NCI-H128 (cell line): Measurements from ENCODE around the gene VEZF1.
"Not testable (repeated sequence)": the region's sequence is repeated elsewhere in the genome, so short reads cannot be mapped to it uniquely, and the experiment has no call there.

Experiments
- DNase-seq: peaks from one replicate; lab custom pipeline; 2025; ENCODE audit not compliant: unreplicated experiment; lab: John Stamatoyannopoulos, UW

Gene VEZF1

GRCh38 chr17:57974053-57974824 lies 13.8 kb downstream of the VEZF1 start:
- not testable (repeated sequence) for DNase-seq

DNA sequence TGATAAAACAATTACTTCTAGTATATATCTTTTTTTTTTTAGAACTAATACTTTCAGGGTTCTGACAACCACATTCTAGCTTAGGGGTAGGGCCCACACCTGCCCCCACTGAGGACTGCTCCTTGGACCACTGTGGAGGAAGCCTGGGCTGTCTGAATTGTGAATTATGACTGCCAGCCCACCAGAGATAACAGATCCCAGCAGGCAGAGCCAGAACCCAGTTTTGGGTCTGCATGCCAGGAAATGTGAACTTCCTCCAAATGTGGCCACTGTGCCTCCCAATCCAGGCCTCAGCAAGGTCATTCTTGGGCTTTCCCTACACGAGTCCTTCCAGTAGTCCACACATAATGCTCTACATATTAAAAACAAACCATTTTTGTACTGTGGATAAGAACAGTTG lies 15.9 kb downstream of the VEZF1 start:
- no peak for DNase-seq

DNA sequence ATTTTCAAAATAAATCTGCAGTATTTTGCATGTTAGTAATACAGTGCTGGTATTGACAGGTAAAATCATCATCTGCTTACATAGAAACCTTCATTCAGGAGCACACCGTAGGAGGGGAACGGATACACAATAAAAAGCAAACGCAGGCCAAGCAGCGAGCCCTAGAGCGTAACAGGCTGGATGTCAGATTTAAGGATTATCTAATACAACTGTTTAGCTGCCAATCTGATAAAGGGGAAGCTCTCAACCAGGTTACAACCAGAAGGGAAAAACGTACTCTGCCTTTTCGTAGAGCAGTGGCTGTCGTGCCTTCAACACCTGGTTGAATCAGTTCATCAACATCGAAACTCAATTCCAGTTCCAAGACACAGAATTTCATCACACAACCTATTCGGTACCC lies 16.5 kb downstream of the VEZF1 start:
- DNase-seq = no peak

GRCh38 chr17:57970710-57971109 lies 17.3 kb downstream of the VEZF1 start:
- no peak for DNase-seq

- DNase-seq = no peak
Measured at GRCh38 chr17:57968456-57968855, 19.6 kb downstream of the VEZF1 start.

DNA sequence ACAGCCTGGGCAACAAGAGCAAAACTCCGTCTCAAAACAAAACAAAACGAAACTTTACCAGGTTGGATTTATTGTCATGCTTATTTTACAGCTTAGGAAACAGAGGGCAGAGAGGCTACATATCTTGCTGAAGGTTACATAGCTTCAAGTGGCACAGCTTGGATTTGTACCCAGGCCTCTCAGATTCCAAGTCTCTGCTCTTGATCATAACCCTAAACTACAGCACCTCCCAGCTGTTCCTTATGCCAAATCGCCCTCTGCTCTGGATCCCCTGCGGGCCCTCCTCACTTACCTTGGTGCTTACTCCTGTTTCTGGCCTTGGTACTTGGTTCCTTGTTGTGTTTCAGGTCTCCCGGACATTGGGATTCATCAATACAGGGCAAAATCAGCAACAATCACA lies 21.2 kb downstream of the VEZF1 start:
- DNase-seq = no peak

GRCh38 chr17:57966246-57966645 lies 21.8 kb downstream of the VEZF1 start:
- no peak for DNase-seq

- DNase-seq = no peak
Measured at GRCh38 chr17:57965521-57966160, 22.4 kb downstream of the VEZF1 start.

DNA sequence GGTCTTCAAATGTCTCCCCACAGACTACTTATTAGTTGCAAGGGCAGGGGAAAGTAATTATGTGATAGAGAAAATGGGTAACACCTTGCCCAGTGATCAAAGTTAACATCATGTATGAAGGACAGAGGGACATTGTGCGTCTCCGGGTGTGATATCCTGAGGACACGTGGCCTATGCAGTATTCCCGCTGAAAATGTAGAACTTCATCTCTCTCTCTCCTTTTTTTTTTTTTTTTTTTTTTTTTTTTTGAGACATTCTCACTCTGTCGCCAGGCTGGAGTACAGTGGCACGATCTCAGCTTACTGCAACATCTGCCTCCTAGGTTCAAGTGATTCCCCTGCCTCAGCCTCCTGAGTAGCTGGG lies 24.9 kb downstream of the VEZF1 start:
- DNase-seq = no peak

DNA sequence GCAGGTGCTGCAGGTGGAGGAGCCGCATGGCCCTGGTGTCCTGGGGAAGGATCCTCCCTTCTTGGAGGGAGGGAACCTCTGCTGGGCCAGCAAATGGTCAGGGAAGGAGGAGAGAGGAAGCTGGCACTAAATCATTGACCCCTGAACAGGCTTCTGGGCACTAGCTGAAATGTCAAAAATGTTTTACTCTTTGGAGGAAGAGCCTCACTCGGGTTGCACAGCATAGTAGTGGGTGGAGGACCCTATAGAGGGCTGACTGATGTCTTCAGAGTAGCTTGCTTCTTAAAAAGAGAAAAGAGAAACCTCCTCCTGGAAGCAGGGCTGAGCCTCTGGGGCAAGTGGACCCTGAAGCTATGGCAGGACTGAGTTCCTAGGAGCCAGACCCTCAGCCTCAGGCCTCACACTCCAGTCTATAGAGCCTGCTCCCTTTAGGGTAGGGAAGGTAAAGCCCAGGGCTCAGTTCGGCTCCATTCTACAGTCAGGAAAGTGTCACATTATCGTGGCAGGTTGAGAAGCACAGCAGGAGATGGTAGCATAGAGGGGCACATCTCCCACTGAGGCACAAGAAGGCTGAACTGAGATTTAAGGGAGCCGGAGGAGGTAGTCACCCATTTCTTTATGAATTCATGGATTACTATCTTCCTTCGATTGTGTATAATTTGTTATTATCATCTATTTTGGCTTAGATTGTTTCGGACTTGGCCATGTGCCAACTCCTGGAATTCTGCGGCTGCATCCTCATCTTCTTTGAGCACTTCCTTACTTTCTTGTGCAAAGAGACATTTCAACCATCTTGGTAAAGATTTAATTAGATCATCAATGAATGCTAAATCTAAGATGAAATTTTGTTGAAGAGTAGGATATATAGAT lies 25.5 kb downstream of the VEZF1 start:
- no peak for DNase-seq

GRCh38 chr17:57959929-57960328 lies 28.1 kb downstream of the VEZF1 start:
- DNase-seq = no peak

GRCh38 chr17:57958391-57958790 lies 29.7 kb downstream of the VEZF1 start:
- DNase-seq = not testable (repeated sequence)

DNA sequence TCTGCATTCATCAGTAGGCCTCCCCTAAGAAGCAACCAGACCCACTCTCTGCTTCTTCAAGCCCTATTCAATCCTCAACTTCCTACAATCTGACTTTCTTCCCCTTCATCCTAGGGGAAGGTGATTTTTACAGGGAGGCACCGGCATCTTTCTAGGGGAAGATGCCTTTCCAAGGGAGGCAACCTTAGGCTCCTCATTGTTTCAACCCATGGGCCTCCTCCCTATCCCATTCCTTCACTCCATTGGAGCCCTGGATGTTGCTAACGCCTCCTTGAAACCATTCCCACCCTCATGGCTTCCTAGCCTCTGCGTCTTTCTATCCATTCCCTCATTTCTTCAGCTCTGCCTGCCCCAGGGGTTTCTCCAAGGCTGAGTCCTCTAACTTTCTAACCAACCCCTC lies 30.2 kb downstream of the VEZF1 start:
- no peak for DNase-seq

- no peak for DNase-seq
Measured at GRCh38 chr17:57957120-57957850, 30.8 kb downstream of the VEZF1 start.

DNA sequence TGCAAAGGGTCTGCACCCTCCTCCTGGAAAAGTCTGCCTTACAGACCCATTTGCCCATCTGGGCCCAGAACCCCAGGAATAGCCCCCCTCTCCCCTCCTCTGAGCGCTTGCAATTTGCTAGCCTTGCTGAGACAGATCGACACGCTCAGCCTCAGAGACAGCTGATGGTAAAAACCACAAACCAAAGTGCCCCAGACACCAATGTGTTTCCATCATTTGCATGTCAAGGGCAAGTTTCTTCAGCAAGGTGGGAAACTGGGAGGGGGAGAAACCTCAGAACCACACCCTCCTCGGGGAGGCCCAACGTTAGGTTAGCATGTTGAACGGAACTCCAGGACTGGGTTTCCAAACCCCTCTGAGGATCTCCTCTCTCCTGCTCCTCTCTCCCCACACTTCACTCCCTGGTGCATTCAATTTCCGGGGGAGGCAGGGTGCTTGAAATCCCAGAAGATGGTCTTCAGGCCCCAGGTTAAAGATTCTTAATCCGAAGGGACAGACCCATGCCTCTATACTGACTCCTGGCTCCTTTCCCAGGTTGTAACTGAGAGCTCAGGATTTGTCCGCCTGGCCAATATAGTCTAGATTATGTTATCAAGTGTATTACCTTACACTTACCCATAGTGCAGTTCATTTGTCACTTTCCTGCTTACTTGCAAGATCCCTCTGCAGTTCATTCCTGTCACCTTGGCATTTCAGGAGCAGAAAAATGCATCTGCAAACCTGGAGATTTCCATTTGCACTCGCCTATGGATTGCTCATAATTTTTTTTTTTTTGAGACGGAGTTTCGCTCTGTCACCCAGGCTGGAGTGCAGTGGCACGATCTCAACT lies 31.5 kb downstream of the VEZF1 start:
- no peak for DNase-seq

DNA sequence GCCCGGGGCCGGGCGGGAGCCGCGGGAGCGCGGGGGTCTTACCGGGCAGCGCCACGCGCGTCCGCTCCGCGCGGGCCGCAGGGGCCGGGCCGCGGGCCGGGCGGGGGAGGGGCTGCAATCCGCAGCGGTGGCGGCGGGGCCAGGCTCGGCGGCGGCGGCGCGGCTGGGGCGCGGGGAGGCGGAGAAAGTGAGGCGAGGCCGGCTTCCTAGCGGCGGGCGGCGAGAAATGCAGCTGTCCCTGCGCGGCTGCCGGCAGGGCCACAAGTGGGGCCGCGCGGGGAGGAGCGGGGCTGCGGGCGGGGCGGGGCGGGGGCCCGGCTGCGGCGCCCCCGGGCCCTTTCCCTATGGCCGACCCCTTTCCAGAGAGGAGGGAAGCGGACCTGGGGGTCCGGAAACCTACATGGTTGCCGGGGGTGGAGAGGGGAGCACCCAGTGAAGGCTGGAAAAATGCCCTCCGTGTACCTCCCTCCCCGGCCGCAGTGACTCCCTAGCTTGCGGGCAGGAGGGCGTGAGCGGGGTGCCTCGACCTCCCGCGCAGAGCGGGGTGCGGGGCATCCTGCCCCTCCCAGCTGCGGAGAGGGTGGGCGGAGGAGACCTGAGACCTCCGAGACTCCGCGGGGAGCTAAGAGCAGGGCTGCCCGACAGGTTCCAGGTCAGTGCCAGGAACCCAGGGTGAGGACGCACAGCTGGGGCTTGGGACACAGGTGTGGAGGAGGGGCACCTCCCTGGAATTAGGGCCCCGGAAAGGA lies 32.7 kb downstream of the VEZF1 start, which contains the start of gene CUEDC1:
Gene CUEDC1 (minus strand): TSS at position 230 of the 749 bp plus-strand sequence. CDS start 69,848 bp downstream, outside the sequence.
- no peak for DNase-seq

DNA sequence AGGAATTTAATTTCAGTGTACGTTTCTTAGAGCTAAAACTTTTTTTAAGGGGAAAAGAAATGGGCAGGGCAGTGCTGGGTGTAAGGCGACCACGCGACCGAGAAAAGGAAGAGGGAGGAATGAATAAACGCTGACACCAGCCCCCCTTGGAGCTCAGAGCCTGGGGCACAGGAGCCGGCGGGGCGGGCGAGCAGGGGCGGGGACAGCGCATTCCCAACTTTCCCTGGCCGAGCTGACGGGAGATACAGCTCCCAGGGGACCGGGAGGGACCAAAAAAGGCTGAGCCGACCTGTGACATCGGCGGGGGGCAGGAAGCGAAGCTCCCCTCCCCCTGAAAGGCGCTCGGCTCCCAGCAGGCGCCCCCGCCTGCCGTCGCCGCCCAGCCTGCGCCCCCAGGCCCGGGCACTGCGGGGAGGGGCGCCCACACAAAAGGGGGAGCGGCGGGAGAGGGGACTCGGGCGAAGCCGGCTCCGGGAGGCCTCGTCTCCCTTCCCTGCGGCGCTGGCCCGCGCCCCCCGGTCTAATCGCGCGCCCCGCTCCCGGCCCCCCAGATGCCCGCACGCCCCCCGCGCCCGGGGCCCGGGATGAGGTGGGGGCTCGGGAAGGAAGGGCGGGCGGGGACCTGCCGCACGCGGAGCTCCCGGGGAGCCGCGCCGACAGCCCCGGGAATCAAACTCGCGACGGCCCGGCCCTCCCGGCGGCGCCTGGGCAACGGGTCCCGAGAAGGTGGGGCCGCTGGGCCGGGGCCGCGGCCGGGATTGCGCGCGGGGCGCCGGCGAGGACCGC lies 33.5 kb downstream of the VEZF1 start:
- DNase-seq = no peak

GRCh38 chr17:57953705-57954396 lies 34.2 kb downstream of the VEZF1 start:
- no peak for DNase-seq
